Natural killer cell treated with Interleukin-12 subunit alpha and Interleukin-12 subunit beta and Interleukin-15 and Interleukin-18, amount 100 ng/mL, for 72 hours (primary cell): ENCODE measurements around the gene AGRN. TPM values are rescaled to one million over a fixed set of nuclear protein-coding genes. Genes with fewer than 3 reads are reported as not detected.
"Not testable (repeated sequence)": the region's sequence is repeated elsewhere in the genome, so short reads cannot be mapped to it uniquely, and the experiment has no call there.

ENCODE experiments used
- ATAC-seq, 2 donors: fragments of 150-1000 bp; cut with Tn5 transposase in 1 of 2; sonication (Bioruptor Pico), chemical (Tn5 transposase) in 1 of 2; 2 replicates each; pipeline ENCODE4 v1.10.0; 2021
- DNase-seq: peaks from one replicate; pipeline ENCODE4 v3.0.0; 2022; ENCODE audit warnings: low spot score
- H3K27ac Mint-ChIP-seq, 2 donors: 1 replicate in 1 of 2; 2 replicates in 1 of 2; pipeline ENCODE4 v1.8.0; 2022; ENCODE audit warnings: mixed read lengths in 2 of 2, mild to moderate bottlenecking in 1 of 2, moderate library complexity in 1 of 2
- H3K27me3 Mint-ChIP-seq, 2 donors: 1 replicate in 1 of 2; 2 replicates in 1 of 2; pipeline ENCODE4 v1.8.0; 2022; ENCODE audit warnings: mixed read lengths in 2 of 2
- H3K36me3 Mint-ChIP-seq: one replicate; pipeline ENCODE4 v1.8.0; 2022; ENCODE audit warnings: mixed read lengths
- H3K4me1 Mint-ChIP-seq, 2 donors: 1 replicate in 1 of 2; 2 replicates in 1 of 2; pipeline ENCODE4 v1.8.0; 2022; ENCODE audit warnings: low read depth in 2 of 2, mixed read lengths in 2 of 2, mild to moderate bottlenecking in 1 of 2
- H3K4me3 Mint-ChIP-seq: one replicate; pipeline ENCODE4 v1.8.0; 2022; ENCODE audit warnings: mixed read lengths
- H3K9me3 Mint-ChIP-seq: 2 replicates; pipeline ENCODE4 v1.8.0; 2022; ENCODE audit warnings: mixed read lengths
- total RNA-seq, 2 donors: library from RNA; stranded (reverse); gene quantifications; one replicate each; pipeline ENCODE4 v1.2.3, GENCODE V29; 2022

The AGRN gene
- total RNA-seq, 2 donors from 2014 or later, result 9.3 to 9.4 TPM

GRCh38 chr1:978069-978834 lies 41.7 kb upstream of the AGRN start:
- Mint-ChIP-seq H3K27me3 (peaks cover 9 to 13% of the 10 kb centered on the region in 2 donors), H3K4me3 (no peak overlapping the region), H3K36me3 (no peaks in the 10 kb centered on the region), H3K27ac (peak overlapping the region in 1 of 2 donors; percentile 53), H3K4me1 (peaks cover 0 to 5% of the 10 kb centered on the region in 2 donors), H3K9me3 (no peaks in the 10 kb centered on the region)
- DNase-seq (no peak), ATAC-seq (no peak)

GRCh38 chr1:978835-979743 lies 40.8 kb upstream of the AGRN start:
- Mint-ChIP-seq H3K27me3 (peaks cover 13% of the 10 kb centered on the region in 2 donors), H3K9me3 (no peaks in the 10 kb centered on the region), H3K27ac (no peak overlapping the region), H3K36me3 (no peaks in the 10 kb centered on the region), H3K4me1 (peaks cover 0 to 5% of the 10 kb centered on the region in 2 donors), H3K4me3 (no peak overlapping the region)
- ATAC-seq, result no peak
- no peak for DNase-seq

DNA sequence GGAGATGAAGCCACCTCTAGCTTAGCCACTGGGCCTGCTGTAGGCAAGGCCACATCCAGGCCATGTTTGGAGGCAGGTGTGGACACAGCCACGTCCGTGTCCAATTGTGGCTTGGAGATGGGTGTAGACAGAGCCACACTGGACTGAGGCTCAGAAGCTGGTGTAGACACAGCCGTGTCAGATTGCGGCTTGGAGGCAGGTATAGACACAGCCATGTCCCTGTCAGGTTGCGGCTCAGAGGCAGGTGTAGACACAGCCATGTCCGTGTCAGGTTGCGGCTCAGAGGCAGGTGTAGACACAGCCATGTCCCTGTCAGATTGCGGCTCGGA lies 40.2 kb upstream of the AGRN start:
- ATAC-seq, result no peak
- Mint-ChIP-seq H3K4me3 (no peak overlapping the region), H3K4me1 (peaks cover 0 to 5% of the 10 kb centered on the region in 2 donors)

GRCh38 chr1:980137-980571 lies 39.8 kb upstream of the AGRN start:
- no peak overlapping the region for H3K27ac Mint-ChIP-seq
- DNase-seq, result no peak
- H3K27me3 Mint-ChIP-seq, result peaks cover 9 to 10% of the 10 kb centered on the region in 2 donors
- peaks cover 0 to 5% of the 10 kb centered on the region in 2 donors for H3K4me1 Mint-ChIP-seq
- ATAC-seq, result no peak
- no peaks in the 10 kb centered on the region for H3K9me3 Mint-ChIP-seq
- no peak overlapping the region for H3K4me3 Mint-ChIP-seq
- H3K36me3 Mint-ChIP-seq, result no peaks in the 10 kb centered on the region

More for the DNA sequence above, 40.2 kb upstream of the AGRN start:
- H3K27me3 Mint-ChIP-seq, result peaks cover 12% of the 10 kb centered on the region in 2 donors
- no peaks in the 10 kb centered on the region for H3K9me3 Mint-ChIP-seq
- H3K27ac Mint-ChIP-seq, result no peak overlapping the region
- no peak for DNase-seq
- no peaks in the 10 kb centered on the region for H3K36me3 Mint-ChIP-seq

DNA sequence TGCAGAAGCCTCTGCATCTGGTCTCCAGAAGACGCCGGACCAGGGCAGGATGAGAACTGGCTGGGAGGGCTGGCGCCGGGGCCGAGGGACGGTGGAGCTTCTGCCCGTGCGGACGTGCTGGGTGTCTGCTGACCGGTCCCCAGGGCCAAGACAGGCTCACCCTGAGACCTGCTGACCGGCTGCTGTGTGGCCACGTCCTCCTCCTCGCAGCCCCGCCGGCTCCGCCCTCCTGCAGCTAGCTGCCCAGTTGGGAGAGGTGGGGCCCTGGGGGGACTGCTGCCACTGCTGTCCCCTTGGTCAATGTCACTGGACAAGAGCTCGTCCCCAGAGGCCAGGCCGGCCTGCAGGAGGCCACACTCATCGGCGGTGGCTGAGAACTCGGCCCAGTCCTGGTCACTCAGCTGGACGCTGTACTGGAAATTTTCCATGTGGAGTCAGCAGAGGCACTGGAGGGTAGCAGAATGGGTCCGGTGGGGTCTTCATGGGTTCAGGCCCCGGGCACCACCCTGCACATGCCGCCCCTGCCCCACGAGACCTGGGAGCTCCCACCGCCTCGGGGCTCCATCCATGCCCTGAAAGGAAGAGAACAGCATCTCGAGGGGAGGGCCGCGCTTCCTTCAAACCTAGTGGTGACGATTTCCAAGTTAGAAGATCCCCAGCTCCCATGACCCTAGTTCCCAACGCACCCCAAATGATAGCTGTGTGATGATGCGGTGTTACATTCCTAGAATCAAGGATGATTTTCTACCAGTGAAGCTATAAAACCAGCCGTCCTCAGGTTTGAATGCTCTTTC lies 39.1 kb upstream of the AGRN start:
- H3K4me3 Mint-ChIP-seq, result no peak overlapping the region
- ATAC-seq, result no peak
- H3K4me1 Mint-ChIP-seq, result peaks cover 0 to 2% of the 10 kb centered on the region in 2 donors
- no peak overlapping the region for H3K27ac Mint-ChIP-seq
- no peaks in the 10 kb centered on the region for H3K9me3 Mint-ChIP-seq
- no peaks in the 10 kb centered on the region for H3K36me3 Mint-ChIP-seq
- DNase-seq, result no peak
- H3K27me3 Mint-ChIP-seq, result peaks cover 7 to 14% of the 10 kb centered on the region in 2 donors

GRCh38 chr1:981491-981954 lies 38.4 kb upstream of the AGRN start:
- H3K27me3 Mint-ChIP-seq, result peaks cover 6 to 22% of the 10 kb centered on the region in 2 donors
- ATAC-seq, result no peak

GRCh38 chr1:981955-982558 lies 37.9 kb upstream of the AGRN start, which contains the start of gene PERM1:
Gene PERM1 (minus strand): TSS chr1:982093. CDS start chr1:981029, 1,064 bp downstream.
- no peak within 1 kb of the TSS for H3K27ac Mint-ChIP-seq
- H3K4me1 Mint-ChIP-seq, result no peaks in the 10 kb centered on the region
- no peak for DNase-seq

More at GRCh38 chr1:981491-981954, 38.4 kb upstream of the AGRN start:
- Mint-ChIP-seq H3K27ac (no peak overlapping the region), H3K4me1 (no peaks in the 10 kb centered on the region), H3K36me3 (no peaks in the 10 kb centered on the region), H3K4me3 (no peak overlapping the region), H3K9me3 (no peaks in the 10 kb centered on the region)
- no peak for DNase-seq

GRCh38 chr1:982765-983436 lies 37.0 kb upstream of the AGRN start:
- Mint-ChIP-seq H3K4me1 (no peaks in the 10 kb centered on the region), H3K27ac (no peak overlapping the region), H3K4me3 (no peak overlapping the region), H3K27me3 (peaks cover 6 to 22% of the 10 kb centered on the region in 2 donors), H3K36me3 (no peaks in the 10 kb centered on the region), H3K9me3 (no peaks in the 10 kb centered on the region)
- DNase-seq (no peak), ATAC-seq (no peak)

More at GRCh38 chr1:981955-982558, 37.9 kb upstream of the AGRN start, which contains the start of gene PERM1:
- ATAC-seq, result no peak
- no peak within 1 kb of the TSS for H3K4me3 Mint-ChIP-seq
- H3K36me3 Mint-ChIP-seq, result no peaks in the 10 kb centered on the region
- H3K27me3 Mint-ChIP-seq, result peaks cover 6 to 22% of the 10 kb centered on the region in 2 donors
- no peaks in the 10 kb centered on the region for H3K9me3 Mint-ChIP-seq

DNA sequence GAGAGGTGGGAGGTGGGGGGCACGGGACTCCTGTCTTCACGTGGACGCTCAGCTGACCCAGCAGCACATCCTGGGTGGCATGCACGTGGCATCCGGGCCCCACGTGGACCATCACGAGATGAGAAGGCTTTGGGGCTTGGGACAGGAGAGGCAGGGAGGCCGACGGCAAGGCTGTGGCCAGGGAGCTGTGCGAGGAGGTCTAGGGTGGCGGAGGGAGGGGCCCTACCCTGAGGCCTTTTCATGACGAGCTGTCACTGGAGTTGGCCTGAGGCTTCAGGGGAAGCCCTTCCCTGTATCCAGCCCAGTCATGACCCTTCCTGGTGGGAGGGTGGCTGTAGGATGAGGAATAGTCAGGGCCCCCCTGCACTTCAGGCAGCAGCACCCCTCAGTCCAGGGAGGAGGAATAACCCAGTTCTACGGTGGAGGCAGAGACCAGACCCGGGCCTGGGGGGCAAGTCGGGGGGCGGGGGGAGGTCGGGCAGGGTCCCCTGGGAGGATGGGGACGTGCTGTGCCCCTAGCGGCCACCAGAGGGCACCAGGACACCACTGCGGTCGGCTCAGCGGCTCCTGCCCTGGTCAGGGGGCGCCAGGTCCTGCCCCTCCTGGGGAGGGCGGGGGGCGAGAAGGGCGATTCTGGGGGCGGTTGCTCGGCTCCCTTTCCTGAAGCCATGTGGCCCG lies 36.0 kb upstream of the AGRN start:
- Mint-ChIP-seq H3K27ac (no peak overlapping the region), H3K4me3 (no peak overlapping the region), H3K4me1 (no peaks in the 10 kb centered on the region), H3K36me3 (no peaks in the 10 kb centered on the region), H3K27me3 (peaks cover 11 to 29% of the 10 kb centered on the region in 2 donors), H3K9me3 (no peaks in the 10 kb centered on the region)
- peak; percentile 62 to 80 for ATAC-seq
- DNase-seq, result no peak

GRCh38 chr1:984476-984814 lies 35.5 kb upstream of the AGRN start:
- H3K9me3 Mint-ChIP-seq, result no peaks in the 10 kb centered on the region
- H3K27me3 Mint-ChIP-seq, result peaks cover 14 to 34% of the 10 kb centered on the region in 2 donors
- no peaks in the 10 kb centered on the region for H3K36me3 Mint-ChIP-seq
- ATAC-seq (no peak), DNase-seq (no peak)
- H3K4me3 Mint-ChIP-seq, result no peak overlapping the region
- no peak overlapping the region for H3K27ac Mint-ChIP-seq
- no peaks in the 10 kb centered on the region for H3K4me1 Mint-ChIP-seq

- ATAC-seq (no peak), DNase-seq (no peak)
- Mint-ChIP-seq H3K4me3 (no peak overlapping the region), H3K36me3 (no peaks in the 10 kb centered on the region), H3K9me3 (no peaks in the 10 kb centered on the region), H3K4me1 (no peaks in the 10 kb centered on the region), H3K27ac (no peak overlapping the region), H3K27me3 (peaks cover 14 to 38% of the 10 kb centered on the region in 2 donors)
Observed at GRCh38 chr1:985126-985525, 34.8 kb upstream of the AGRN start.

DNA sequence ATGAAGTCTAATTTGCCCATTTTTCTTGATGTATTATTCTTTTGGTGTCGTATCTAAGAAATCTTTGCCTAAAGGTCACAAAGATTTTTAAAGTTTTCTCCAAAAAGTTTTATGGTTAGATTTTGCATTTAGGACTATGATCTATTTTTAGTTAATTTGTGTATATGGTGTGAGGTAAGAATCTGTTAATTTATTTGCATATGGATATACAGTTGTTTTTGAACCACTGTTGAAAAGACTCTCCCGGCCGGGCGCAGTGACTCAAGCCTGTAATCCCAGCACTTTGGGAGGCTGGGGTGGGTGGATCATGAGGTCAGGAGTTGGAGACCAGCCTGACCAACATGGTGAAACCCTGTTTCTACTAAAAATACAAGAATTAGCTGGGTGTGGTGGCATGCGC lies 31.9 kb upstream of the AGRN start:
- not testable (repeated sequence) for H3K36me3 Mint-ChIP-seq, H3K27ac Mint-ChIP-seq, H3K9me3 Mint-ChIP-seq, H3K4me3 Mint-ChIP-seq, DNase-seq, ATAC-seq
- H3K4me1 Mint-ChIP-seq, result peaks cover 8 to 14% of the 10 kb centered on the region in 2 donors
- peaks cover 17 to 51% of the 10 kb centered on the region in 2 donors for H3K27me3 Mint-ChIP-seq
